ENCODE results near the gene FOXP3. TPM values are rescaled to one million over a fixed set of nuclear protein-coding genes. Genes with fewer than 3 reads are reported as not detected.

FOXP3 gene
- total and polyA plus RNA-seq, 12 donors: 0.04 to 1.2 TPM; not detected in 10

- H3K27ac ChIP-seq: no peak overlapping the region
- no peaks in the 10 kb centered on the region for H3K36me3 ChIP-seq
- ATAC-seq (no peak), DNase-seq (no peak)
- no peak overlapping the region for H3K4me3 ChIP-seq
- H3K9me3 ChIP-seq: no peaks in the 10 kb centered on the region
- 87 to 88% methylated on average over 5 of the region's 5 CpGs for WGBS, 2 donors
- intact Hi-C loops (cut with DNase I): no loop called here
- no peaks in the 10 kb centered on the region for H3K27me3 ChIP-seq
- TF ChIP-seq, protein P1, sequence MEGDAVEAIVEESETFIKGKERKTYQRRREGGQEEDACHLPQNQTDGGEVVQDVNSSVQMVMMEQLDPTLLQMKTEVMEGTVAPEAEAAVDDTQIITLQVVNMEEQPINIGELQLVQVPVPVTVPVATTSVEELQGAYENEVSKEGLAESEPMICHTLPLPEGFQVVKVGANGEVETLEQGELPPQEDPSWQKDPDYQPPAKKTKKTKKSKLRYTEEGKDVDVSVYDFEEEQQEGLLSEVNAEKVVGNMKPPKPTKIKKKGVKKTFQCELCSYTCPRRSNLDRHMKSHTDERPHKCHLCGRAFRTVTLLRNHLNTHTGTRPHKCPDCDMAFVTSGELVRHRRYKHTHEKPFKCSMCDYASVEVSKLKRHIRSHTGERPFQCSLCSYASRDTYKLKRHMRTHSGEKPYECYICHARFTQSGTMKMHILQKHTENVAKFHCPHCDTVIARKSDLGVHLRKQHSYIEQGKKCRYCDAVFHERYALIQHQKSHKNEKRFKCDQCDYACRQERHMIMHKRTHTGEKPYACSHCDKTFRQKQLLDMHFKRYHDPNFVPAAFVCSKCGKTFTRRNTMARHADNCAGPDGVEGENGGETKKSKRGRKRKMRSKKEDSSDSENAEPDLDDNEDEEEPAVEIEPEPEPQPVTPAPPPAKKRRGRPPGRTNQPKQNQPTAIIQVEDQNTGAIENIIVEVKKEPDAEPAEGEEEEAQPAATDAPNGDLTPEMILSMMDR (IDR thresholded peaks at IDR 0.05): no peak
- H3K4me1 ChIP-seq: no peaks in the 10 kb centered on the region
Observed at GRCh38 chrX:49258749-49259124, 5.8 kb downstream of the FOXP3 start.

- intact Hi-C loops (cut with DNase I): no loop called here
- ATAC-seq (no peak), DNase-seq (no peak)
- no peaks in the 10 kb centered on the region for H3K36me3 ChIP-seq
- TF ChIP-seq, protein P1 (IDR thresholded peaks at IDR 0.05): no peak
- no peak overlapping the region for H3K27ac ChIP-seq
- 79 to 83% methylated on average over 19 to 20 of the region's 20 CpGs for WGBS, 2 donors
- no peaks in the 10 kb centered on the region for H3K4me1 ChIP-seq
- no peaks in the 10 kb centered on the region for H3K9me3 ChIP-seq
- no peaks in the 10 kb centered on the region for H3K27me3 ChIP-seq
- no peak overlapping the region for H3K4me3 ChIP-seq
Observed at GRCh38 chrX:49257846-49258748, 6.4 kb downstream of the FOXP3 start.

DNA sequence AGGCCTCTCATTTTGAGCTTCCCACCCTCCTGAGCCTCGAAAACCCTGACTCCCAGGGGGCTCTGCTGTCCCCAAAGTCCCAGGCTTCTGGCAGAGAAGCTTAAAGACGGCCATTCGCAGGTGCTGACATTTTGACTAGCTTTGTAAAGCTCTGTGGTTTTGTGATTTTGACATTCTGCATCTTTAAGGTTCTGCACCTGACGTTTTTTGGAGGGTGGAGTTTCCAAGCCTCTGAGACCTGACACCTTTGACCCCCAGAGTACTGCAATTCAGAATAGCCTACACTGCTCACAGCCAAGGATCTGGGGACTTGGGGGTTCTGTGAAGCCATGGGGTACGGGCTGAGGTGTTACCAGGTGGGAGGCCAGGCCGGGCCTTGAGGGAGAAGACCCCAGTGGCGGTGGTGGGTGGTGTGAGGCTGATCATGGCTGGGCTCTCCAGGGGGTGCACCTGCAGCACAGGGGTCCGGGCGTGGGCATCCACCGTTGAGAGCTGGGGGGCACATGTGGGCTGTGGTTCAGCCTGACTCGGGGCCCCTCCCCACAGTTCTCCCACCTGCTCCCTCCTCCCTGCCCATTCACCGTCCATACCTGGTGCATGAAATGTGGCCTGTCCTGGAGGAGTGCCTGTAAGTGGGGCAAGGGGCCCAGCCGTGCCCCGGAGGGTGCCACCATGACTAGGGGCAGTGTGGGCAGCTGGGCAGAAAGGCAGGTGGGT, 7.3 kb downstream of the FOXP3 start:
- intact Hi-C loops (cut with DNase I): no loop called here
- no peaks in the 10 kb centered on the region for H3K36me3 ChIP-seq
- peak in 1 of 8 donors; percentile 11 for ATAC-seq
- no peaks in the 10 kb centered on the region for H3K9me3 ChIP-seq
- TF ChIP-seq, protein P1 (IDR thresholded peaks at IDR 0.05): no peak
- WGBS, 2 donors: 87 to 88% methylated on average over 14 of the region's 14 CpGs
- H3K27me3 ChIP-seq: no peaks in the 10 kb centered on the region
- no peak overlapping the region for H3K27ac ChIP-seq
- DNase-seq: no peak
- H3K4me1 ChIP-seq: no peaks in the 10 kb centered on the region
- H3K4me3 ChIP-seq: no peak overlapping the region

GRCh38 chrX:49256268-49256995, 8.1 kb downstream of the FOXP3 start:
- DNase-seq: no peak
- Histone ChIP-seq H3K4me1 (no peaks in the 10 kb centered on the region), H3K27ac (no peak overlapping the region), H3K27me3 (no peaks in the 10 kb centered on the region), H3K4me3 (no peak overlapping the region), H3K36me3 (no peaks in the 10 kb centered on the region), H3K9me3 (no peaks in the 10 kb centered on the region)
- whole genome bisulfite sequencing, 2 donors: 88 to 89% methylated on average over 9 of the region's 9 CpGs
- ATAC-seq: no peak
- TF ChIP-seq, protein P1 (IDR thresholded peaks at IDR 0.05): no peak
- intact Hi-C loops (cut with DNase I): no loop called here
